HG02938 (cell line): Measurements from ENCODE around the gene ARL16.
A peak's percentile ranks its signal among the peaks of the same experiment; 100 is the strongest.

Experiments used
- ATAC-seq: cut with Tn5 transposase; IDR thresholded peaks from one replicate; pipeline ENCODE4 v1.9.1; 2021; ENCODE audit warnings: mild to moderate bottlenecking, moderate library complexity; ENCODE audit not compliant: unreplicated experiment

Gene ARL16

DNA sequence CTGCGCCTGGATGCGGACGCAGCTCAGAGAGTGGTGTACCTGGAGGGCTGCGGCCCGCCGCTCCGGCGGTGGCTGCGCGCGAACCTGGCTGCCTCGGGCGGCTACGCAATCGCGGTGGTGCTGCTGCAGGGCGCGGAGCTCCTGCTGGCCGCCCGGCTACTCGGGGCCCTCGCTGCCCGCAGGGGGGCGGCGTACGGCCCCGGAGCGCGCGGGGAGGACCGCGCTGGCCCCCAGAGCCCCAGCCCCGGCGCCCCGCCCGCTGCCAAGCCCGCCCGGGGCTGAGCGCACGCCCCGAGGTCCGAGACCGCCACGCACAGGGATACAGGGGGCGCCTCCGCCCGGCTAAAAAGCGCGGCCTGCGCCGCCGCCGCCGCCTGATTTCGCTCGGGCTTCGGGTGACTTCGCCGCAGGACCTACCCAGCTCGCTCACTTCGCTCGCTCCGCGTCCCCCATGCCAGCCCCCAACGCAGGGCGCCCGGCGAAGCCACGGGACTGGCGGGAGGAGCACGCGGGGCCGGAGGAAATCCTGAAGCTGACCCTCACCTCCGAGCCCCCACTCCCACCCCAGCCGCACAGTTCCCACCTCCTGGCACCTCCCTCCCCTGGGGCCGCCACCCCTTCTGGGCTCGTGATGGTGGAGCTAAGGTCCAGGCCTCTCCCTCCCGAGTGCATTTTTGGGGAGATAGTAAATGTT is 35.4 kb downstream of the ARL16 start:
- no peak for ATAC-seq

DNA sequence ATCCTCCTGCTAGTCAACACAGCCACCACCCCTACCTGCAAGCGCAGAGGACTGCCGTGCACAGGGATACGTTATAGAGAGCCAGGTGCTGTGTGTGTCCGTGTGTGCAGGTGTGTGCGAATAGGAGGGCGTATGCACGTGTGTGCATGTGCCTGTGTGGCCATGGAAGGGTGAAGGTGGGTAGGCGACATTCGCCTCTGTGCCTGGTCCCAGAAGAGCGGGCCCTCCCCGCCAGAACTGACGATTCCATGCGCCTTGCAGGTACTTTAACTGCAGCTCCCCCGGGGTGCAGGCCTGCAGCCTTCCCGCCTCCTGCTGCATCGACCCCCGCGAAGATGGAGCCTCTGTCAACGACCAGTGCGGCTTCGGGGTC is 36.0 kb downstream of the ARL16 start:
- ATAC-seq = no peak

DNA sequence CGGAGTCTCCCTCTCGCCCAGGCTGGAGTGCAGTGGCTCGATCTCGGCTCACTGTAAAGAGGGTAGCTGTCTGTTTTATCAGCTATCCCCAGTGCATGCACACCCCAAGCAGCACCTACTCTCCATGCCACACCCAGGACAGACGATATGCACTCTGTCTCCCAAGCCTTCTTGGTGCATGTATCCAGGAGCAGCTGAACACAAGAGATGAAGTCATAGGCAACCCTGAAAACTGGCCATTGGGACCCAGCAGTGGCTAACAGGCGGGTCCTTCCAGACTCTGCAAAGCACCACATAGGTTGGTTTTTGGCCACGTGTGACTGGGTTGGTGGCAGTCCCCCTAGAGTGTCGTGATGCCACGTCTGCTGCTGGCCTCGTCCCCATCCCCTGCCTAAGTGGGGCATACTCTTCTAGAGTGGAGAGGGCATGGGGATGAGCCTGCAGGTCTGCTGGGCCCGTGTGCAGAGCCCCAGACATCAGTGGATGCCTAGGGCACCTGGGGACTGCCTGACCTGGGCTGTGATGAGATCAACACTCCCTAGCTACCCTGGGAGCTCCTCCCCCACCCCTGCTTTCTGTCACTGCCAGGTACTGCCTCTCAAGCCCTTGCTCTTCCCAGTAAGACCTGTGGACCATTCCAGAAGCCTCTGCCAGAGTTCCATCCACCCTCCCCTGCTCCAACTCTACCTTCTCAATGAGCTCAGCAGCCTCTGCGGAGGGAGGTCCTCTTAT is 36.6 kb downstream of the ARL16 start:
- ATAC-seq = no peak

DNA sequence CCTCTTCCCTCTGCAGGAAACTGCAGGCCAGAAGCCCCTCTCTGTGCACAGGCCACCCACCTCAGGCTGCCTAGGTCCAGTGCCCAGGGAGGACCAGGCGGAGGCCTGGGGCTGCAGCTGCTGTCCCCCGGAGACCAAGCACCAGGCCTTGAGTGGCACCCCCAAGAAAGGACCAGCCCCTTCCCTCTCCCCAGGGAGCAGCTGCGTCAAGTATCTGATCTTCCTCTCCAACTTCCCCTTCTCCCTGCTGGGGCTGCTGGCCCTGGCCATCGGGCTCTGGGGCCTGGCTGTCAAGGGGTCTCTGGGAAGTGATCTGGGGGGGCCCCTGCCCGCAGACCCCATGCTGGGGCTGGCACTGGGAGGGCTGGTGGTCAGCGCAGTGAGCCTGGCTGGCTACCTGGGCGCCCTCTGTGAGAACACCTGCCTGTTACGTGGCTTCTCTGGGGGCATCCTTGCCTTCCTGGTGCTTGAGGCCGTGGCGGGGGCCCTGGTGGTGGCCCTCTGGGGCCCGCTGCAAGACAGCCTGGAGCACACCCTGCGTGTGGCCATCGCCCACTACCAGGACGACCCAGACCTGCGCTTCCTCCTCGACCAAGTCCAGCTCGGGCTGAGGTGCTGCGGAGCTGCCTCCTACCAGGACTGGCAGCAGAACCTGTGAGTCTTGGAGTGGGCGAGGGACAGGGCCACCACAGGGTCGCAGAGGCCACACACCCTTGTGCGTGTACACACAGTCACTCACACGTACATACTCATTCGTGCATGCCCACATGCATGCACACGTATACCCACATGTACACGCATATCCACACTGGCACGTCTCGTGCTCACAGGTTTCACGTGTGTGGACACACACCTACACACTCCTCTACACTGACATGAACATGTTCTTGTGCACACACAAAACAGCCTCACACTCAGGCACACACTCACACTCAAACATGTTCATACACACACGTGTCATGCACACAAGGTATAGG is 38.3 kb downstream of the ARL16 start:
- ATAC-seq = no peak

DNA sequence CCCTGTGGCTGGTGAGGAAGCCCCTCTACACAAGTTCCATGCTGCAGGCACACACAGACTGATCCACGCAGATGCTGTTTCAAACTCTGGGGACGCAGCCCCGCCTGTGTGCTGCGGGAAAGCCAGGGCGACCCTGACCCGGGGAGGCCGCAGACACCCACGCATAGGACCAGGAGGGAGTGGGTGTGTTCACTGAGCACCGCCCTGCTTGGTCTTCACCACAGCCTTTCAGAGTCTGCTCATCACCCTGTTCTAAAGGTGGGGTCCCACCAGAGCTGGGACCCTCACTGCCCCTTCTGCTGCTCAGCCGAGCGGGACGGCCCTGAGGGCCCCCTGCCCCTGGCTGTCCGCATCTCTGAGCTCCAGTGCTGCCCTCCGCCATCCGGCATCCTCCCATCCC is 39.1 kb downstream of the ARL16 start:
- ATAC-seq = no peak

DNA sequence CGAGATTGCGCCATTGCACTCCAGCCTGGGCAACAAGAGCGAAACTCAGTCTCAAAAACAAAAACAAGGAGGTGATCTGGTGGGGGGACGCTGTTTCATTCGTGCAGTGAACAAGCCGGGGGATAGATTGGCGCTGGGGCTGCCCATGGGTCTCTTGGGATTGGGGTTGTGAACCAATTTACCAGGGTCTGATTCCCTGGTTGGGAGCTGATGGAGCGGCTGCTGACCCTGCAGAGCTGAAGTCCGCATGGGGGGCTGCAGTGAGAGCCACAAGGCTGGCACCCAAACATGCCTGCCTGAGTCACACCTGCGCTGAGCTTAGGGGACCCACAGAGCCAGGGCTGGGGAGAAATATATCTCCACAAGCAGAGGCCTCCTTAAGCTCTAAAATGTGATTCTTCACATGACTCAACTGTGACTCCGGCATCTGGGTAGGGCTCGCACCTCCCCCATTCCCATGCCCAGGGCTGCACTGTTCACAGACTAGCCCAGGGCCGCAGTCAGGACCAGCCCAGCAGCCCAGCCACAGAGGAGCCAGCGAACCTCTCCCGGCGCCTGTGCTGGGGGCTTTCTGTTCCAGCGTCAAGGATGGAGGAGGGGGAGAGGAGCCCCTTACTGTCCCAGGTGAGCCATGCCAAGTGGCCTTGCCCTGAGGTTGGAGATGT is 41.6 kb downstream of the ARL16 start:
- no peak for ATAC-seq

DNA sequence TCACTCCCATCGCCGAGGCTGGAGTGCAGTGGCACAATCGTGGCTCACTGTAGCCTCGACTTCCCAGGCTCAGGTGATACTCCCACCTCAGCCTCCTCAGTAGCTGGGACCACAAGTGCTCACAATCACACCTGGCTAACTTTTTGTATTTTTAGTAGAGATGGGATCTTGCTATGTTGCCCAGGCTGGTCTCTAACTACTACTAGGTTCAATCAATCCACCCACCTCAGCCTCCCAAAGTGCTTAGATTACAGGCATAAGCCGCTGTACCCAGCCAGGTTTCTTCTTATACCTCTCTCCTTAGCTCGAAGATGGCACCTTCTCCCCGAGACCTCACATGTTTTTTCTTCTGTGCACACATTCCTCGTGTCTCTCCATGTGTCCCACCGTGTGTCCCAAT is 43.6 kb downstream of the ARL16 start:
- no peak for ATAC-seq

DNA sequence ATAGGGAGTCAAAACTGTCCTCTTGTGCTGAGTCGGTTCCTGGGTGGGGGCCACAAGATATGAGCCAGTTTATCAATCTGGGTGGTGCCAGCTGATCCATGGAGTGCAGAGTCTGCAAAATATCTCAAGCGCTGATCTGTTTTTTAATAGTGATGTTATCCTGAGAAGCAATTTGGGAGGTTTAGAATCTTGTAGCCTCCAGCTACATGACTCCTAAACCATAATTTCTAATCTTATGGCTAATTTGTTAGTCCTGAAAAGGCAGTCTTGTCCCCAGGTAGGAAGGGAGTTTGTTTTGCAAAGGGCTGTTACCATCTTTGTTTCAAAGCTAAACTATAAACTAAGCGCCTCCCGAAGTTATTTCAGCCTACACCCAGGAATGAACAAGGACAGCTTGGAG is 44.9 kb downstream of the ARL16 start:
- no peak for ATAC-seq

DNA sequence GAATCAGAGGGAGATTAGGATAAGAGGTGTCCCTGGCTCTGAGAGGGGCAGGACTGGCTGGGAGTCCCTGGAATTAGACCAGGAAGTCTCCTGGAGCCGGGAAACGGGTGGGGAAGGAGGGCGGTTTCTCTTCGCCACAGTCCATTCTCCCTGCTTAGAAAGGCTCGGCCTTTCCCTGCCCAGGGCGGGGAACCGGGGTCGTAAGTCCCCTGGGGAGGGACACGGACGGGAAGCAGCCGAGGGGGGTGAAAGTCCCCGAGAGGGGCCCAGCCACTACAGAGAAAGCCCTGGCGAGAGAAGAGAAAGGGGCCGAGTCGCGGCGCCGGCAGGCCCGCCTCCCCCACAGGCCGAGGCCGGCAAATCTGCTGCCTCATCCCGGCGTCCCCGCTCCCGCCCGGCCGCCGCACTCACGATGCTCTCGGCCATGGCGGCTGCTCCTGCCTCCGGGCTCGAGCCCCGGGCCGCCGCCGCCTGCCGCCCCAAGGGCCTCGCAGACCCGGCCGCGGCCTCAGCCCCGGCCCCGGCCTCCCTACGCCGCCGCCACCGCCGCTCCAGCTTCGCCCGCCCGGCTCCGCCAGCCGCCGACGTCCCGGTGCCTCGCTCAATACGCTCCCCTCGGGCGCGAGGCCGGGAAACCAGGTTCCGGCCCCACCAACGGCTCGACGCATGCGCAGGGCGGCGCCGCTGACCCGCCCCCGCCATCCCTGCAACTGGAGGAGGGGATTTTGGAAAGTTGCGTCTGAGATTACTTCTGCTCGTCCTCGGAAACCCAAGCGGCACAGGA is 46.9 kb downstream of the ARL16 start, which contains the start of the genes NPLOC4 and TSPAN10:
Gene NPLOC4, minus strand, starts transcription at position 608 of the 784 bp plus-strand sequence. Its CDS starts 182 bp downstream, at position 426.
Gene TSPAN10, plus strand, starts transcription at position 692 of the 784 bp plus-strand sequence. CDS start 5,217 bp downstream, outside the sequence.
- peak; percentile 79 for ATAC-seq

DNA sequence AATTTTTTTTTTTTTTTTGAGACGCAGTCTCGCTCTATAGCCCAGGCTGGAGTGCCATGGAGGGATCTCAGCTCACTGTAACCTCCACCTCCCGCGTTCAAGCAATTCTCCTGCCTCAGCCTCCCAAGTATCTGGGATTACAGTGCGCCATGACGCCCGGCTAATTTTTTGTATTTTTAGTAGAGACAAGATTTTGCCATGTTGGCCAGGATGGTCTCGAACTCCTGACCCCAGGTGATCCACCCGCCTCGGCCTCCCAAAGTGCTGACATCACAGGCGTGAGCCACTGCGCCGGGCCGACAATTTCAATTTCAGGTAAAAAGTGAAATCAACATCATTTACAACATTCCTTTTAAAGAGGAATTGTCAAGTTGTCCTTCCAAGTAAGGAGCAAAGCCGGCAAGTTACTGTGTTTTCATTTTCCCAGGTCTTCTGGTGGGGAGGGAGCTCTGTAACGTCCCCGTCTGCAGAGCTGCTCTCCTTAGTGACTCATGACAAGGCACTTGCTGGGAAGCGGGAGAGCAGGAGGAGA is 47.6 kb downstream of the ARL16 start:
- ATAC-seq = no peak

DNA sequence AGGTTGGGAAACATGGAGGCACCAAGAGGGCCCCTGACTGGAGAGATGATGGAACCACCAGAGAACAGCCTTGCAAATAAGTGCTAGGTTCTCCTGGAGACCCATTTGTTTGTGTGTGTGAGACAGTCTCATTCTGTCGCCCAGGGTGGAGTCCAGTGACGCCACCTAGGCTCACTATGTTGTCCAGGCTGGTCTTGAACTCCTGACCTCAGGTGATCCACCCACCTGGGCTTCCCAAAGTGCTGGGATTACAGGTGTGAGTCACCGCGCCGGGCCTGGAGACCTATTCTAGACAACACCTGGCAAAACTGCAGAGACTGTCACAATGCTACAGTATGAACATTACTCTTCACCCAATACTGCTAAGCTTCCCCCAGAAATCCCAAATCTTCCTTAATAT is 48.2 kb downstream of the ARL16 start:
- no peak for ATAC-seq

DNA sequence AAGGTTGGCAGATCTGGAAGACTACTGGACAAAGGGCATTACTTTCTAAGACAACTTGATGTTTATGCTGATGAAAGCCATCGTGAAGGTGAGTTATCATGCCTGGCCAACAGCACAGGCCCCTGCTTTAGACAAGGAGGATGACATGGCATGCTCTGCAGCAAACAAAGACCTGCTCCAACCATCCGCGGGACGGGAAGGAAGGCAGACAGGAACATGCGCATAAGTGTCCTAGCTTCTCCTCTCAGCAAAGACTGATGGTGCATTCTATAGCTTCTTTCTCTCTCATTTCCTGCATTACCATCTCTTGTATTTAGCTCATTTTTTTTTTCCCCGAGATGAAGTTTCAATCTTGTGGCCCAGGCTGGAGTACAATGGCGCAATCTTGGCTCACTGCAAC is 52.1 kb downstream of the ARL16 start:
- ATAC-seq = no peak
